ENCODE data around the gene TBCE. TPM values are rescaled to one million over a fixed set of nuclear protein-coding genes. Genes with fewer than 3 reads are reported as not detected.

Gene TBCE
- total RNA-seq, 2 experiments from 2014 or later: 7.0 to 8.4 TPM

DNA sequence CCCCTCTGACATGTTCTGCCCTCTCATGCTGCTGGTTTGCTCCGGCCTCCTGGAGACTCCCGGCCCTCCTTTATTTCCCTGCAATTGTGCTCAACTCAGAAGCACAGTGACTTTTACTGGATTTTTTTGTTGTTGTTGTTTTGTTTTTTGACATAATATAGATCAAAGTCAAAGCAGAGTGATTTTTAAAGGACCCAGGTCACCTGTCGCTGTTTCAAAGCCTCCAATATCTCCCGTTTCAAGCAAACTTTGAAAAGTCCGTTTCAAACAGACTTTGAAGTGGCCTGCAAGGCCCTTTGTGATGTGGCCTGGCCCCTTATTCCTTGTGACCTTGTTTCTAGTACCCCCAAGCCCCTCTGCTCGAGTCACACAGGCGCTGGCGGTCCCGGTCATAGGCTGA, 58.1 kb downstream of the TBCE start:
- POLR2A ChIA-PET: no interaction called here
- no peak overlapping the region for H3K27ac ChIP-seq (ENCODE audit: low read depth in 1 of 2, low read length in 2 of 2)
- no peak for TF ChIP-seq CTCF (IDR thresholded peaks at IDR 0.05)

DNA sequence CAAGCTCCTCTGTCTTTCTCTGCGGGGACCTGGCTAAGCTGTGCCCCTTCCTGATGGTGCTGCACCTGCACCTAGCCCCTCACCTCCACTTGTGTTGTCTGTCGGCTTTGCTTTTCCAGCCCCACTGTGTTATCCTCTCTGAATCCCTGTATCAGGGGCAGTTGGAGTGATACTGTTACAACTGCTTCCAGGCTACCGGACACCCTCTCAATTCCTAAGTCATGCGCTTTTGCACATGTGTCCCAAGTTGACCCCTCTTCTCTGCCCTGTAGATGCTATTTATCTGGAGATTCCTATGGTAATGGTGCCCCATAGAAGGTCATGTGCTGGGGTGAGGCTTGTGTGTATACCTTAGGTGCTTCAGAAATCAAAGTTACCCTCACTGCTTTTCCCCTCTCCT, 58.9 kb downstream of the TBCE start:
- DNase-seq (no peak), ATAC-seq (ENCODE audit: poor library complexity) (no peak)
- no peak overlapping the region for H3K27ac ChIP-seq (ENCODE audit: low read depth in 1 of 2, low read length in 2 of 2)
- no peak for TF ChIP-seq CTCF (IDR thresholded peaks at IDR 0.05)
- Mint-ChIP-seq H3K4me3 (no peak overlapping the region), H3K36me3 (ENCODE audit: low read depth) (peaks cover 15% of the 10 kb centered on the region), H3K4me1 (ENCODE audit: low read depth) (peaks cover 28% of the 10 kb centered on the region), H3K27ac (no peak overlapping the region), H3K27me3 (no peaks in the 10 kb centered on the region), H3K9me3 (no peaks in the 10 kb centered on the region)
- H3K36me3 ChIP-seq (ENCODE audit: insufficient read depth, low read length): peaks cover 13% of the 10 kb centered on the region
- intact Hi-C loops (cut with DNase I, micrococcal nuclease): no loop called here
- no peaks in the 10 kb centered on the region for H3K27me3 ChIP-seq (ENCODE audit: control insufficient read depth in 1 of 2, insufficient read depth in 2 of 2, low read length in 2 of 2)
- no peaks in the 10 kb centered on the region for H3K9me3 ChIP-seq (ENCODE audit: control insufficient read depth in 1 of 2, insufficient read depth in 1 of 2, low read length in 2 of 2)
- POLR2A ChIA-PET: no interaction called here
- H3K4me1 ChIP-seq (ENCODE audit: insufficient read depth, low read length): peaks cover 12% of the 10 kb centered on the region
- CTCF ChIA-PET: no interaction called here
- H3K4me3 ChIP-seq (ENCODE audit: low read length): no peak overlapping the region

More for the DNA sequence above, 58.1 kb downstream of the TBCE start:
- Histone ChIP-seq H3K4me1 (ENCODE audit: insufficient read depth, low read length) (peaks cover 12% of the 10 kb centered on the region), H3K9me3 (ENCODE audit: control insufficient read depth in 1 of 2, insufficient read depth in 1 of 2, low read length in 2 of 2) (no peaks in the 10 kb centered on the region), H3K27me3 (ENCODE audit: control insufficient read depth in 1 of 2, insufficient read depth in 2 of 2, low read length in 2 of 2) (no peaks in the 10 kb centered on the region), H3K36me3 (ENCODE audit: insufficient read depth, low read length) (peaks cover 8% of the 10 kb centered on the region), H3K4me3 (ENCODE audit: low read length) (no peak overlapping the region)
- CTCF ChIA-PET: no interaction called here
- no peak for ATAC-seq (ENCODE audit: poor library complexity)
- no peak for DNase-seq
- Mint-ChIP-seq H3K4me1 (ENCODE audit: low read depth) (peaks cover 28% of the 10 kb centered on the region), H3K36me3 (ENCODE audit: low read depth) (peaks cover 15% of the 10 kb centered on the region), H3K9me3 (no peaks in the 10 kb centered on the region), H3K4me3 (no peak overlapping the region), H3K27me3 (no peaks in the 10 kb centered on the region), H3K27ac (no peak overlapping the region)
- intact Hi-C loops (cut with DNase I, micrococcal nuclease): no loop called here

DNA sequence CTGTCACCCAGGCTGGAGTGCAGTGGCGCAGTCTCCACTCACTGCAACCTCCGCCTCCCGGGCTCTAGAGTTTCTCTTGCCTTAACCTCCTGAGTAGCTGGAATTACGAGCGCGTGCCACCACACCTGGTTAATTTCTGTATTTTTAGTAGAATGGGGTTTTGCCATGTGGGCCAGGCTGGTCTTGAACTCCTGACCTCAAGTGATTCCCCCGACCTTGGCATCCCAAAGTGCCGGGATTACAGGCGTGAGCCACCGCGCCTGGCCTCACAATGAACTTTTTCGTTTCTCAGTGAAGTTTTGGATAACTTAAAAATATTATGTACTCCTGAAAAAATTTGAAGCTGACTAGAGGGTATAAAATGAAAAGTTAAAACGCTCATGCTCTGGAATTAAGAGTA, 59.5 kb downstream of the TBCE start:
- DNase-seq: no peak
- ChIA-PET CTCF (interaction anchor here (0.6 kb wide), 1 partner anchor 734 kb away, joined by 3 read pairs; no protein-coding TSS in a partner anchor), POLR2A (no interaction called here)
- Mint-ChIP-seq H3K27ac (no peak overlapping the region), H3K4me1 (ENCODE audit: low read depth) (peaks cover 28% of the 10 kb centered on the region), H3K27me3 (no peaks in the 10 kb centered on the region), H3K9me3 (no peaks in the 10 kb centered on the region), H3K36me3 (ENCODE audit: low read depth) (peaks cover 13% of the 10 kb centered on the region), H3K4me3 (no peak overlapping the region)
- TF ChIP-seq CTCF (IDR thresholded peaks at IDR 0.05): no peak
- Histone ChIP-seq H3K4me1 (ENCODE audit: insufficient read depth, low read length) (peaks cover 12% of the 10 kb centered on the region), H3K9me3 (ENCODE audit: control insufficient read depth in 1 of 2, insufficient read depth in 1 of 2, low read length in 2 of 2) (no peaks in the 10 kb centered on the region), H3K27me3 (ENCODE audit: control insufficient read depth in 1 of 2, insufficient read depth in 2 of 2, low read length in 2 of 2) (no peaks in the 10 kb centered on the region), H3K27ac (ENCODE audit: low read depth in 1 of 2, low read length in 2 of 2) (no peak overlapping the region), H3K36me3 (ENCODE audit: insufficient read depth, low read length) (peaks cover 13% of the 10 kb centered on the region), H3K4me3 (ENCODE audit: low read length) (no peak overlapping the region)
- ATAC-seq (ENCODE audit: poor library complexity): no peak
- intact Hi-C loops (cut with DNase I, micrococcal nuclease): no loop called here
